Heart right ventricle (tissue), 16 donors: ENCODE measurements around the gene SPRTN. TPM values are rescaled to one million over a fixed set of nuclear protein-coding genes. Genes with fewer than 3 reads are reported as not detected.
A peak's percentile ranks its signal among the peaks of the same experiment; 100 is the strongest.

Experiments
- ATAC-seq, 8 donors: fragments of 200-7000 bp; cut with Tn5 transposase; one replicate each; pipeline ENCODE4 v1.9.1; 2020; ENCODE audit warnings: mild to moderate bottlenecking in 8 of 8, moderate library complexity in 8 of 8, moderate number of reproducible peaks in 1 of 8
- DNase-seq, 2 donors: peaks; one replicate each; pipeline ENCODE4 v3.0.0-alpha.2; 2020
- H3K27ac ChIP-seq, 10 donors: fragments of 200-600 bp; sonication (generic) in 2 of 10; one replicate each; pipeline versions ENCODE4 v1.5.0 to v1.8.0; 2020 to 2022; ENCODE audit warnings: mild to moderate bottlenecking in 3 of 10
- H3K27me3 ChIP-seq, 7 donors: fragments of 200-600 bp; one replicate each; pipeline ENCODE4 v1.8.0; 2021 to 2022; ENCODE audit warnings: mild to moderate bottlenecking in 2 of 7
- H3K36me3 ChIP-seq, 9 donors: fragments of 200-600 bp; sonication (generic) in 1 of 9; one replicate each; pipeline versions ENCODE4 v1.5.0 to v1.8.0; 2020 to 2022; ENCODE audit warnings: mild to moderate bottlenecking in 2 of 9
- H3K4me1 ChIP-seq, 9 donors: fragments of 200-600 bp; sonication (generic) in 1 of 9; one replicate each; pipeline versions ENCODE4 v1.5.0 to v1.8.0; 2020 to 2022; ENCODE audit warnings: mild to moderate bottlenecking in 4 of 9
- H3K4me3 ChIP-seq, 10 donors: fragments of 200-600 bp; sonication (generic) in 2 of 10; one replicate each; pipeline versions ENCODE4 v1.5.0 to v1.8.0; 2020 to 2022; ENCODE audit warnings: mild to moderate bottlenecking in 7 of 10, moderate library complexity in 2 of 10
- H3K9me3 ChIP-seq, 11 donors: fragments of 200-600 bp in 10 of 11; sonication (generic) in 2 of 11; one replicate each; pipeline versions ENCODE4 v1.5.0 to v1.8.0; 2013 to 2022; ENCODE audit warnings: mild to moderate bottlenecking in 2 of 11, control low read depth in 1 of 11, moderate library complexity in 1 of 11
- CTCF ChIP-seq, 9 donors: fragments of 200-600 bp; sonication (generic) in 2 of 9; IDR thresholded peaks; one replicate each; pipeline versions ENCODE4 v1.5.0 to v1.8.0; 2021 to 2022; ENCODE audit warnings: antibody characterized with exemption in 9 of 9, mild to moderate bottlenecking in 5 of 9, moderate library complexity in 1 of 9
- WGBS, 2 donors: extraction: QIAGEN DNeasy Blood & Tissue Kit; methylation state at CpG; one replicate each; pipeline ENCODE4 v1.1.7; 2013; ENCODE audit warnings: inconsistent platforms in 1 of 2; 5-methylcytosine and 5-hydroxymethylcytosine counted together
- intact Hi-C, 10 donors: fragments of 100-400 bp; cut with DNase I; formaldehyde crosslinking; loops; one replicate each; pipeline versions ENCODE4 v1.11.1 to v1.14.2; 2022
- polyA plus RNA-seq, 2 donors: library from polyadenylated mRNA; stranded (reverse); fragments of 200-250 nt; gene quantifications; one replicate each; pipeline ENCODE4 v1.2.3, GENCODE V29; 2013
- total RNA-seq, 10 donors: library from RNA; stranded (reverse); fragmentation: NEBNext Ultra II Directional in 3 of 10; extraction: Animal tissue kit (Norgen Biotek cat#: 25700) in 3 of 10; gene quantifications; one replicate each; pipeline versions ENCODE4 v1.2.1 to v1.2.4, GENCODE V29; 2021 to 2023
- donor health status: Arrhythmogenic right ventricular cardiomyopathy.
- donor health status: ischemic (EF 13 %, LVEDD 7.1; RV severe dilation, severe dysfunction).
- donor health status: healthy with polysubstance abuse.
- donor health status: DM: no; HTN: yes; CAD: no.
- donor health status: DM: no; HTN: no; CAD: no.
- donor health status: ischemic (EF 25% LVEDD 6.9; RV normal size, moderate dysfunction).
- donor health status: ischemic (EF 25% LVEDD 5.7; RV mildly dilated, moderate dysfunction).
- donor health status: healthy.
- donor health status: DM: yes; HTN: yes; CAD: no.
- donor health status: Ischemic cardiomyopathy.
- donor health status: ischemic (EF 35%, LVEDD 5.7; RV mildly dilated, moderate dysfunction).
- donor health status: nonischemic (EF 11% LVEDD 7.7; RV severe dilation, severe dysfunction).
- donor health status: DM: yes; HTN: yes; CAD: no.
- donor health status: PGD.
- donor health status: ischemic (EF 29% LVEDD 5.4; RV normal size, mild dysfunction).
- donor health status: nonischemic (EF 23%, LVEDD 6.1; RV moderate dilation, normal function).

Gene SPRTN
- total and polyA plus RNA-seq, 12 donors = 4.1 to 11.0 (median 7.2) TPM

- peak overlapping the region in 5 of 10 donors; percentile 1 to 61 (median 20) for H3K27ac ChIP-seq
- ATAC-seq = peak; percentile 60 to 82 (median 79)
- WGBS, 2 donors = 7 to 8% methylated on average over 4 of the region's 4 CpGs
- H3K4me3 ChIP-seq = no peak overlapping the region
- no peaks in the 10 kb centered on the region for H3K27me3 ChIP-seq
- intact Hi-C loops = loop anchor here (1.0 to 10.0 kb wide), 9 partner anchors 64 to 247 kb away; partner anchors contain the start of genes TSNAX (in 3 of the 10) and EGLN1 (in 2 of the 10)
- H3K4me1 ChIP-seq = peaks cover 0 to 28% (median 20%) of the 10 kb centered on the region in 9 donors
- no peaks in the 10 kb centered on the region for H3K9me3 ChIP-seq
- peak in 1 of 2 donors; percentile 35 for DNase-seq
- TF ChIP-seq CTCF (IDR thresholded peaks at IDR 0.05) = peak; percentile 62 to 89 (median 82)
- H3K36me3 ChIP-seq = peaks cover 0 to 50% (median 4%) of the 10 kb centered on the region in 9 donors
Observed at GRCh38 chr1:231357831-231358354, 19.8 kb downstream of the SPRTN start.

- Histone ChIP-seq H3K36me3 (peaks cover 0 to 56% (median 4%) of the 10 kb centered on the region in 9 donors), H3K9me3 (no peaks in the 10 kb centered on the region), H3K4me1 (peaks cover 0 to 32% (median 28%) of the 10 kb centered on the region in 9 donors), H3K27me3 (no peaks in the 10 kb centered on the region), H3K4me3 (no peak overlapping the region), H3K27ac (peak overlapping the region in 3 of 10 donors; percentile 13 to 45 (median 28))
- no peak for TF ChIP-seq CTCF (IDR thresholded peaks at IDR 0.05)
- intact Hi-C loops = loop anchor here in 8 of 10 donors (5.0 to 10.0 kb wide), 5 partner anchors 63 to 246 kb away; partner anchors contain the start of genes TSNAX (in 3 of the 8) and EGLN1 (in 2 of the 8)
- DNase-seq (no peak), ATAC-seq (peak in 1 of 8 donors; percentile 88)
- WGBS, 2 donors = 61 to 67% methylated on average over 6 of the region's 6 CpGs
Observed at GRCh38 chr1:231359113-231359512, 21.0 kb downstream of the SPRTN start.

- WGBS, 2 donors = 37 to 50% methylated on average over 1 of the region's 1 CpG
- Histone ChIP-seq H3K4me3 (no peak overlapping the region), H3K4me1 (peaks cover 0 to 51% (median 27%) of the 10 kb centered on the region in 9 donors), H3K27me3 (no peaks in the 10 kb centered on the region), H3K27ac (peak overlapping the region in 3 of 10 donors; percentile 22 to 56 (median 29)), H3K36me3 (peaks cover 0 to 80% (median 8%) of the 10 kb centered on the region in 9 donors), H3K9me3 (no peaks in the 10 kb centered on the region)
- ATAC-seq (peak in 5 of 8 donors; percentile 71 to 82 (median 77)), DNase-seq (no peak)
- no peak for TF ChIP-seq CTCF (IDR thresholded peaks at IDR 0.05)
- intact Hi-C loops = loop anchor here in 2 of 10 donors (5.0 kb wide), 2 partner anchors 60 to 245 kb away; partner anchors contain the start of gene EGLN1 (in 1 of the 2)
Observed at GRCh38 chr1:231362325-231362724, 24.2 kb downstream of the SPRTN start.

- no peaks in the 10 kb centered on the region for H3K9me3 ChIP-seq
- no peak for TF ChIP-seq CTCF (IDR thresholded peaks at IDR 0.05)
- H3K4me3 ChIP-seq = no peak overlapping the region
- peak overlapping the region in 2 of 10 donors; percentile 15 to 29 for H3K27ac ChIP-seq
- 73 to 80% methylated on average over 1 of the region's 1 CpG for WGBS, 2 donors
- no peak for DNase-seq
- H3K36me3 ChIP-seq = peaks cover 0 to 92% (median 16%) of the 10 kb centered on the region in 9 donors
- H3K4me1 ChIP-seq = peaks cover 0 to 39% (median 15%) of the 10 kb centered on the region in 9 donors
- H3K27me3 ChIP-seq = no peaks in the 10 kb centered on the region
- intact Hi-C loops = loop anchor here in 2 of 10 donors (5.0 kb wide), 2 partner anchors 59 to 244 kb away; partner anchors contain the start of gene EGLN1 (in 1 of the 2)
- no peak for ATAC-seq
Observed at GRCh38 chr1:231363624-231364023, 25.5 kb downstream of the SPRTN start.
